ENCODE measurements around the gene SYNE1.

SYNE1 gene

DNA sequence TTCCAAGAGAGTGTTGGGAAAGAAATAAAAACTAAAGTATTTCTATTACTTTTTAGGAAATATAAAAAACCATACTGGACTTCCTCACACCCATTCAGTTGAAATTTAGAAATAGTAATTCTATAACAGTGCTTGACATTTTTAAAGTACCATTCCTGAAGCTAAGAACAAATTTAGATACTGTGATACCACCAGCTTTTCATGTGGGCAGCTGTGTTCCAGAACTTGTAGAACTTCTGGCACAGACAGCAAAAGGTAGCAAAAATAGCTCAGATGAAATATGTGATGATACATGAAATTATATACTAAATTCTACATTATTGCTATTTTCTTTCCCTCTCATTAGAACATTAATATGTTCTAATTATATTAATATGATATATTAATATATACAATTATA is 346.5 kb downstream of the SYNE1 start:
- no peak for DNase-seq (ENCODE audit: low read depth, low spot score)

DNA sequence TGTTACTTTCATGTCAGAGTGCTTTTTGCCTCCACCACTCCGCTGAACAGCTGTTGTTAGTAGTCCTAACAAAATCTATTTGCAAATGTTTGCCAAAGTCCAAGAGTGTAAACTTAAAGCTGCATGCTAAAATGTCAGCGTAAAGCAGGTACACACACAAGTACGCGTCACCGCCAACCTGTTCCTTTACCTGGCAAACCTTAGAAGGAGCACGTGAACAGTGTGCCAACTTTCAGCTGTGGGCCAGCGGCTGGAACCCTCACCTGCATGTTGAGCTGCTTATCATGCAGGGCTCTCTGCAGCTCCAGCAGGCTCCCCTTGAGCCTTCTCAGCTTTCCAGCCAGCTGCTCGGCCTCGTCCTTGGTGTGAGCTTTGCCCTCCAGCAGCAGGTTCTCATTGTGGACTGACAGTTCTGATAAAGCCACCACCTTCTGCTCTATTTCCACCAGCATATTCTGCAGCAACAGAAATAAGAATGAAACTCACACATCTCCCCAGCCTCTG is 359.3 kb downstream of the SYNE1 start:
- DNase-seq (ENCODE audit: low read depth, low spot score): peak; percentile 27

DNA sequence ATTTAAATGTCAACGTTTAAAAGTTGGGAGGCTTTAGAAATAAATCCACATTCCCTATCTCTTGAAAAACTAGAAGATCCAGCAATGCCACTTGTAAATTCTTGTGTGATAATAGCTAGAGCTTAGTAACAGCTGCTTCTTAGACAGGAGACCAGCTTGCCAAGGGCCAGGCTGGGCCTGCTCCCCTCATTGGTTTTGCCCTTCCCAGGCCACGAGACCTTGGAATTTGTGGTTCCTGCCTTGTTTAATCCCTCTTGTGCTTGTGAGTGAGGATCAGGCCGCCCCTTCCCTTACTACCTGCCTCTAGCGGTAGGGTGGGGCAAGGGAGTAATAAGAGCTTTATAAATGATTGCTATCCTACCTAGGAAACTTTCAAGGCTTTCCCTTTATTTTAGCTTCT is 363.5 kb downstream of the SYNE1 start:
- DNase-seq (ENCODE audit: low read depth, low spot score): peak; percentile 83

GRCh38 chr6:152273002-152273401 is 364.2 kb downstream of the SYNE1 start:
- DNase-seq (ENCODE audit: low read depth, low spot score): no peak

DNA sequence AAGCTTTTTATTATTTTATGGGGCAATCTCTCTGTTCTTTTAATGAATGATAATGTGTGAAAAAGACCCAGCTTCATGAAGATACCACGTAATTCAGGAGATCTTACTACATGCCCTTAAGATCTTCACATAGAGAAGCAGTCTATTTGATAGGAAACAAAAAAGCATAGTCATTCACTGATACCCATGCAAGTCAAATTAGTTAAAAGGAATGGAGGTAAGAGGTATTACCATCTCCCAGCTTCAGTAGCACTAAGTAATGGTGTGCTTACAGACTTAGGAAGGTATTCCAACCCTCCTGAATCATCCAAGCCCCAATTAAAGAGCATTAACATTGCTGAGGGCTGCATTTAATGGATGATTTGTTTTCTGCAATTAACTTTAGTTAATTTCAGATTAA is 364.7 kb downstream of the SYNE1 start:
- no peak for DNase-seq (ENCODE audit: low read depth, low spot score)

DNA sequence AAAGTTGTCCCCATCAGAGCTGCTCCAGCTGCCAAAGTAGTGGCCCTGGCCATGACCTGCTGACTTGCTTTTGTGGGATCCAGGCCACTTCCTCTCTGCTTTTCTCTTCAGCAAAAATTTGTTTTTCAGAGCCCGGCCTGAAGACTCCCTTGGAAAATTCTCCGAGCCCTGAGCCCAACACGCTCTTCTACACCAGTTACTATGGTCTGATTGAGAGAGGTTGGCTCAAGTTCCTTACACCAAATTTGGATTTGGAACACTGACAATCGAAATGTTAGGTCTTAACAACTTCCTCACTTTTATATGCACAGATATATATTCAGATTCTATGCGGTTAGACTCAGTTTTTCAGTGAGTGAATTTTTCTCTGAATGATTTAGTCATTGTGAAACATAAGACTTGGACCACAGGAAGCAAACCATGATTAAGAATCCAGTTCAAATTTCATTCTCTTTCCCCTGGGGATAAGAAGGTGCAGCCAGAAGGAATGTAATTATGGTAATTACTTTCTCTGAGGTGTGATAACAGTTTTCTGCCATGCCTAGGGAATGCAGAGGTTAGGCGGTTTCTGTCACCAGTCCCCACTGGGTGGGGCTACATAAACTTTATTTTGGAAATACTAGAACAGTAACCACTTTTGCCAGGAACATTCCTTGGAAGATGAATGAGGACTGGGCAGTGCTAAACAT is 365.2 kb downstream of the SYNE1 start:
- peak; percentile 15 for DNase-seq (ENCODE audit: low read depth, low spot score)

DNA sequence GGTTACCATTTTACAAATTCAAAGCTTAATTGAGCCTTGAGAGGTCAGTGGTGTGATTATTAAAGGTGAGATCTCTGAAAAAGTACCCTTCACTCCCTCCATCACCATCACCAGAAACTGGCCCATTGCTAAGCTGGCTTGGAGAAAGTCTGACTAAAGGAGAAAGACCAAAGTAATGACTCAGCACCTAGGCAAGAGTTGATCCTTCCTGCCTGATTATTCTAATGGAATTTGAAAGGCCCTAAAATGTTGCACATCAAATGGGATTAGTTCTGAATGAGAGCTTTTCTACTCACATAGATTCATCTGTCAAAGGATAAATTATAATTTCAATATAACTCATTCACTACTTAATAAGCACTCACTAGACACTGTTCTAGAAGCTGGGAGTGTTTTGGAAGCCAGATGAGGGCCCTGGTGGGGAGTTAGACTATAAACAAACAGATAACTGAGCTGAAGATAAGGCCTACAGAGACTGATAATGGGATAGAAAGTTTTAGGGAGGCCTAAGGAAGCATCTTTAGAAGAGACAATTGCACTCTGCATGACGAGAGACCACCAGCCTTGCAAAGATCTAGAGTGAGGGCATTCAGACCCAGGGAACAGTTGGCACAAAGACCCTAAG is 366.7 kb downstream of the SYNE1 start:
- DNase-seq (ENCODE audit: low read depth, low spot score): peak; percentile 18

- DNase-seq (ENCODE audit: low read depth, low spot score): no peak
Observed at GRCh38 chr6:152268846-152269442, 368.2 kb downstream of the SYNE1 start.

DNA sequence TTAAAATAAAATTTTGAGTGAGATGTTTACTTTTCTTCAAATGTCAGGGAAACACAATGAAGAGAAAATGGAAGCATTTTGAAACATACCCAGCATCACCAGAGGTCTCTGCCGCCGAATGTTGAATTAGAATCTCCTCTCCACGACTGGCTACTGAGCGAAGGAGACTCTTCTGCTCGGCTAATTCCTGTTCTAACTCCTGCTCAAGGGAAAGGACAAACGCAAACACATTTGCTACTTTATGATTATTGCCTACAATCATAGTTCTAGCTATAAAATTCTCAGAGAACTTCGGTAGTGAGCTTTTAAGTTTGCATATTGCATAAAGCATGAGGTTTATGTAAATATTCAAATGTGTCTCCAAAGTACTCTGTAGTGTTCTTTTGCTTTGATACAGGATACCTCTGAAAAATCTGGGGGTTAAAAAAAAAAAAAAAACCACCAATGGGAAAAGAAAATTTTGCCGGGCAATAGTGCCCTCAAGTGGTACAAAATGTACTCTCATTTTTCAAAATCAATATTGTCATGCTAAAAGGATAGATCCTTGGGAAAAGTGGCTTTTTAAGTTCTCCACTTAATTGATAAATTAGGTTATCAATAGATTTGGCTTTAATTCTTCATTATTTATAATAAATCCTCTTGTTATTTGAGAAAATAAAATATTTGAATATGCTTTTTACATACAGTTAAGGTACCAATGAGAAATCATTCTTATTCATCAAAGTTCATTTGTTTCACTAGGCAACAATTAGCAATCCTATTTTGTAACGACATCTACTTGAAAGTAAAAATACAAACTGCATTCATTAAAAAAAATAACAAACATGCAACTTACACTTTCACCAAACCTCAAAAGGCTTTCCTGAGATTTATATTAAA is 369.0 kb downstream of the SYNE1 start:
- peak; percentile 14 for DNase-seq (ENCODE audit: low read depth, low spot score)

DNA sequence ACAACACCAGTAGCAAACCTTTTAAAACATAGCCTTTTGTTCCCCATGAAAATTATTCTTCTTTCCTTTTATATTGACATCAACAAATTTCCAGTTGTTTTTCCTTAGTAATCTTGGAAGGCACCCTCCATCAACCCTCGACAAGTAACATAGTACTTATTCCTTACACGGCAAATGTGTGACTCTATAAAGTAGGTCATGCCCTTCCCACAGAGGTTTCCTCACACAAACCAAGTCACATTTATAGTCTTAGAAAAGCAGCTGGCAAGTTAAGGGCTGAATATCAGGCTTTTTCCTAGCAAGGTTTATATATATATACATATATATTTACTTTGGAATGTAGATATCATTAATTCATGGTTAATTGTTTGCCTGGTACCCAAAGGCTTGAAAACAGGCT is 371.5 kb downstream of the SYNE1 start:
- no peak for DNase-seq (ENCODE audit: low read depth, low spot score)

DNA sequence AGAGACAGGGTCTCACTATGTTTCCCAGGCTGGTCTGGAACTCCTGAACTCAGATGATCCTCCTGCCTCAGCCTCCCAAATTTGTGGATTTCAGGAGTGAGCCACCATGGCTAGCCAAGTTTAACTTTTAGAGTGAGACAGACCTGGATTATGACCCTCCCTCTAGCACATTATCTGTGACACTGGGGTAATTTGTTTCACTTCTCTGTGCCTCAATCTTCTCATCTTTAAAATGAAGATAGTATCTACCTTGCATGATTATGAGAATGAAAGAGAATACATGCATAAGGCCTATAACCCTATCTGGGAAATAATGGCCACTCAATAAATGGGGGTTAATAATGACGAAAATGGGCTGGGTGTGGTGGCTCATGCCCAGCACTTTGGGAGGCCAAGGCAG is 373.6 kb downstream of the SYNE1 start:
- DNase-seq (ENCODE audit: low read depth, low spot score): no peak

GRCh38 chr6:152261179-152261578 is 376.0 kb downstream of the SYNE1 start:
- DNase-seq (ENCODE audit: low read depth, low spot score): no peak

DNA sequence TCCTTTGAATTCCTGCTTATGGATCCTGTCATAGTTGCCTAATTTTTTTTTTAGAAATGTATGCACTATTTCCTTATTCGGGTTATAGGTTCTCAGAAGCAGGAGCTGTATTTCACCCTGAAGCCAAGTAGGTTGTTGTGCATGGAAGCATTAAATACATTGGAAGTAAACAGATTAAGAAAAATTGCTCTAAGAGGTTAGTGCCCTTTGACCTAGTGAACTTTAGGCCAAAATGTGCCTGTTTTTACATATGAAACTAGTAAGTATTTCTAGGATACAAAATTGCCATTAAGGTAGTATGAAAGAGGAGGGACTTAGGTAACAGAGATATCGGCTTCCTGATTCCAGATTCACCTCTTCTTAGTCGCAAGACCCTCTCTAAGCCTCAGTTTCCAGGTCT is 377.9 kb downstream of the SYNE1 start:
- no peak for DNase-seq (ENCODE audit: low read depth, low spot score)

DNA sequence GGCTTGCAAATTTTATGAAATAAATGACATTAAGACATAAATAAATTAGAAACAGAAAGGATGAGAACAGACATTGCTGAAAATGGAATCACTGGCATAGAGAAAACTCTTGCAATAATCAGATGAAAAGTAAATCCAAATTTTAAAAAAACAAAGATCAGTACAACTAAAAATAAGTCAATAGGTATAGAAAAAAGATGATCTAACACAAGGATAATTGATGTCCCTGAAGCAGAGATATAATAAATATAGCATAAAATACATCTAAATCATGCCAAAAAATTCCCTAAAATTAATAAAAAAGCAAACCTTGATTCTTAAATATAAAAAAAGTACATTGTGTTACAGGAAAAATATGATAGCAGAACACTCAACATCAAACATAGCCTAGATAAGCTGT is 379.6 kb downstream of the SYNE1 start:
- no peak for DNase-seq (ENCODE audit: low read depth, low spot score)

- DNase-seq (ENCODE audit: low read depth, low spot score): no peak
Observed at GRCh38 chr6:152250127-152250526, 387.0 kb downstream of the SYNE1 start.

- DNase-seq (ENCODE audit: low read depth, low spot score): no peak
Observed at GRCh38 chr6:152248980-152249379, 388.2 kb downstream of the SYNE1 start.

- DNase-seq (ENCODE audit: low read depth, low spot score): no peak
Observed at GRCh38 chr6:152246554-152247337, 390.4 kb downstream of the SYNE1 start.

DNA sequence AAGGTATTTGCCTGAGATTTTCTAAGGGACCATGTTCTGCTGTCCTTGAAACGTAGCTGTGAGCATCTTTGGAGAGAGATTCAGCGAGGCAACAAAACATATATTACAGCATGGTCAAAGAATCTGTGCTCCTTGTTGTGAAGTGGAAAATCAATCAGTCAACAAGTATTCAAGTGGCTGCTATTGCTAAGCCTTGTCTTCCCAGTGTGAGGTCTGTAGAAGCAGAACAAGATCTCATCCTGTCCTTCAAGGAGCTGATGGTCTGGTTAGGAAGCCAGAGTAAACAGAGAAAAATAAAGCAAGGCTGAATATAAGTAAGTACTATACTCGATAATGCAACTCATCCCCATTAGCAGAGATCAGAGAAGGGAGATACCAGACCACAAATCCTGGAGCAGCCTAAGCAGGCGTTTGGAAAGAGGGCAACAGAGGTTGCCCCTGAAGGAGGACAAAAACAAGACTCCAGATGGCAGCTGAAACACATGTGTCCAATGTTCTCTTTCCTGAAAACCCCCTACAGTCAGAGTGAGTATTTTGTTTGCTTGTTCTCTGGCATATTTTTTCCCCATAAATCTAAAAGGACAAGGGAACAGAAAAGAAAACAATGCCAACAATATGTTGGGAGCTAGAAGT is 392.0 kb downstream of the SYNE1 start:
- DNase-seq (ENCODE audit: low read depth, low spot score): no peak

DNA sequence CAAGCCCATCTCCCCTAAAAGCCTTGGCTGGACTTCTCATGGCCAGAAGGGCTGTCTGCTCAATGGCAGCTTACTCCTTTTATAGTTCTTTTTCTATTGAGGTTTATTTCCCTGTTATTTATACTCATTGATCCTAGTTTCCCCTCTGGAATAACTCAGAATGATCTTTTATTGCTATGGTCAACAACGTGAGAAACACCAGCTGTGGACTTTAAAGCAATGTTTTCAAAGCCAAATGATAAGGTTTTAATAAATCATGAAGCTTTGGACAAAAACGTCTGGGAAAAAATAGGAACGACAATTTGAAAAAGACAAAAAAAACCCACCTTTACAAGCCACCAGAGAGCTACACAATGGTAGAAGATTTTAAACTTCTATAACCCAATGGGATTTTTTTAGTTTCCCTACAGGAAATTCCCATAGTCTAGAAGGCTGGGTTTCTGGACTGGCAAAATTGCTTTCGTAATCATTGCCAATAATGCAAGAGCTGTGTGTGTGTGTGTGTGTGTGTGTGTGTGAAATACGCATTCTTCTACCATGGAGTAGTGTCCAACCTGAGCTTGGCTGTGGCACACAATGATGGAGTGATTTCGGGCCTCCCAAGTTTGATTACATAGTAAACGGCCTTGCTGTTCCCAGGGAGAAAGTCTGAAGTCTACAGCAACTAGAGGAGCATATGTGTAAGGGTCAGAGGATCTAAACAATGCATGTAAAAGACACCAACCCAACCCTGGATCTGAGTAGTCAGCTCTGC is 396.0 kb downstream of the SYNE1 start:
- DNase-seq (ENCODE audit: low read depth, low spot score): no peak

GRCh38 chr6:152240436-152240835 is 396.7 kb downstream of the SYNE1 start:
- no peak for DNase-seq (ENCODE audit: low read depth, low spot score)

Data from ELF-1 (cell line).